ENCODE measurements around the gene IGSF3.

DNA sequence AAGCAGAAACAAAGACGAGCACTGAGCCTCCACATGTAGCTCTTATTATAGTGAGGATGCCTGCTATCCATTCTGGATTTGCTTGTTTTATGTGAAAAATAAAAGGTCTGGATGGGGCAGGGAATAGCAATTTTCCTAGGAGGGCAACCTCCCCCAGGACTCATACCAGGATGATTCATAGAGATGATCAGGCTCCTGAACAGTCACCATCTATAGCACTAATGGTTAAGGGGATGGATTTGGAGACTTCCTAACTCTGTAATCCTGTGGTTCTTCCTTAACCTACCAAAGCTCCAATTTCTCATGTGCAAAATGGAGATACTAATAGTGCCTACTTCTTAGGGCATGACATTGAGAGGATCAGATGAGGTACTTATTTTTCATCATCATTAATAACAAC lies 62.2 kb downstream of the IGSF3 start:
- TF ChIP-seq POLR2AphosphoS5 (IDR thresholded peaks at IDR 0.05) (no peak), POLR2A (IDR thresholded peaks at IDR 0.05) (no peak), CTCF (IDR thresholded peaks at IDR 0.05) (no peak)
